ENCODE measurements around the gene KCNG4.
"Not testable (repeated sequence)": the region's sequence is repeated elsewhere in the genome, so short reads cannot be mapped to it uniquely, and the experiment has no call there.

Gene KCNG4

GRCh38 chr16:84204551-84204950 lies 35.3 kb downstream of the KCNG4 start:
- DNase-seq = not testable (repeated sequence)

- DNase-seq = peak; percentile 92
Measured at GRCh38 chr16:84199861-84200260, 40.0 kb downstream of the KCNG4 start.

GRCh38 chr16:84199097-84199496 lies 40.7 kb downstream of the KCNG4 start:
- no peak for DNase-seq

GRCh38 chr16:84198401-84198800 lies 41.4 kb downstream of the KCNG4 start:
- no peak for DNase-seq

GRCh38 chr16:84197466-84198128 lies 42.2 kb downstream of the KCNG4 start:
- DNase-seq = no peak

DNA sequence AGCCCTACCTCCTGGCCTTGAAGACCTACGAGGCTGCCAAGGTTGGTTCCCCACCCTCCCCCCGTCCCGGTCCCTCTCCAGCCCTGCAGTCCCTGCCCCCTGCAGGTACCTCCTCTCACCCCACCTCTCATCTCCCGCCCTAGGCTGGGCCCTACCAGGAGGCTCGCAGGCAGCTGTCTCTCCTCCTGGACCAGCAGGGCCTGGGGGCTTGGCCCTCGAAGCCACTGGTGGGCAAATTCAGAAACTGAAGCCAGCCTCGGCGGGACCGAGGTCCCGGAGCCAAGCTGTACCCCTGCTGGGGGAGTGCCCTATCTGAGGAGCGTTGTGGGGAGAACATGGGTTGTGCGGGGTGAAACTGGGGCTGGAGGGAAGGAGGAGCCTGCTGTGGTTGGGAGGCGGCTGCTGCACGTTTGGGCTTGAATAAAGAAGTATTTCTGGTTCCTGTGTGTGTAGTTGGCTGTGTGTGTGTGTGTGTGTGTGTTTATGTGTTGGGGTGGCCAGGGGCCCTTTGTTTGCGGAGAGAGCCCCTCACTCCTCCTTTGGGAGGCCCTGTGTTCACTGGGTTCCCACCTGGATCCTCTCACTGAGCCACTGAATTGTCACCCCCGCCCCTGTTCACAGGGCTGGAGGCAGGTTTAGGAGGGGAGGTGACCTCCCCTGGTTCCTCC lies 43.0 kb downstream of the KCNG4 start:
- no peak for DNase-seq

DNA sequence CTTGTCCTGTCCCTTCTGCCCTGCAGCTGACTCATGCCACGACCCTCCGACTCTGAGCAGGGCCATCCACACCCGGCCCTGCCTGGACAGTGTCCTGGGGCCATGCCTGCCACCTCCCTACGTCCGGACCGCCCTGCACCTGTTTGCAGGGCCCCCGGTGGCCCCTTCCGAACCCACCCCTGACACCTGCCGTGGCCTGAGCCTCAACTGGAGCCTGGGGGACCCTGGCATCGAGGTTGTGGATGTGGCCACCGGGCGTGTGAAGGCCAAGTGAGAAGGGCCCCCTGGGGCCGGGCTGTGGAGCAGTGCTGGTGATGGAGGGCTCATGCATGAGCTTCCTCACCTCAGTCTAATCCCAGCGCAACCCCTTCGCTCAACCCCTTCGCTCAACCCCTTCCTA lies 43.7 kb downstream of the KCNG4 start:
- no peak for DNase-seq

DNA sequence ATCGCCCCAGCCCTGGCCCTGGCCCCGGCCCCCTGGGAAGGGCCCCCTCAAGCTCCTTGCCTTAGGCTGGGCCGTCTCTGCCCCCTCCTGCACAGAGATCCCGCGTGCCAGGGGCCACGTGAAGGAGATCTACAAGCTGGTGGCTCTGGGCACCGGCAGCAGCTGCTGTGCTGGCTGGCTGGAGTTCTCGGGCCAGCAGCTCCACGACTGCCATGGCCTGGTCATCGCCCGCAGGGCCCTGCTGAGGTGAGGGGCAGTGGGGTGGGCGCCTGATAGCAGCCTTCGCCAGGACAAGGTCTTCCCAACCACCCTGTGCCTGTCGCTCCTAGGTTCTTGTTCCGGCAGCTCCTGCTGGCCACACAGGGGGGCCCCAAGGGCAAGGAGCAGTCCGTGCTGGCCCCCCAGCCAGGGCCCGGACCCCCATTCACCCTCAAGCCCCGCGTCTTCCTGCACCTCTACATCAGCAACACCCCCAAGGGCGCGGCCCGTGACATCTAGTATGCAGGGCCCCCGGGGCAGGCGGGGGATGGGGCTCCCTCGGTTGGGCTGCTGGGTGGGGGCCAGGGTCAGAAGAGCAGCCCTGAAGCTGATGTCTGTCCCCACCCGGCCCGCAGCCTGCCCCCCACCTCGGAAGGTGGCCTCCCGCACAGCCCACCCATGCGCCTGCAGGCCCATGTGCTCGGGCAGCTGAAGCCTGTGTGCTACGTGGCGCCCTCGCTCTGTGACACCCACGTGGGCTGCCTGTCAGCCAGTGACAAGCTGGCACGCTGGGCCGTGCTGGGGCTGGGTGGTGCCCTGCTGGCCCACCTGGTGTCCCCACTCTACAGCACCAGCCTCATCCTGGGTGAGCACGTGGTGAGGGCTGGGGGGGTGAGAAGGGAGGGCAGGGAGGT lies 44.4 kb downstream of the KCNG4 start:
- no peak for DNase-seq

- no peak for DNase-seq
Measured at GRCh38 chr16:84194470-84195200, 45.2 kb downstream of the KCNG4 start.

DNA sequence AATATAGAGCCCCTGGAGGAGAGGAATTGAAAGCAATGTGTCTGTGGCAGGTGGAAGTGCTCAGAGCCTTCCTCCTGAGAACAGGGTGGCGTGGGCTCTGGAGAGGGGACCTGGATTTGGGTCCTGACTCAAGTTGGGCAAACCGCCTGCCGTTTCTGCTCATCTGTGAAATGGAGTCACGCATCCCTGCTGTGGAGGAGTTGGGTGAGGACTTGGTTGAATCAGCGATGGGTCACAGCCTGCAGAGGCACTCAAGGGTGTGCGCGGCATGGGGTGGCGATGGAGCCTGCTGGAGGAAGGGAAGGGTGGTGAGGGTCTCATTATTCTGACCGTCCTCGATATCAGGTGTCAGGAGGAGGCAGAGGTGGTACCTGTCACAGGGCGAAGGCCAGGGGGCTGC lies 45.8 kb downstream of the KCNG4 start:
- no peak for DNase-seq

DNA sequence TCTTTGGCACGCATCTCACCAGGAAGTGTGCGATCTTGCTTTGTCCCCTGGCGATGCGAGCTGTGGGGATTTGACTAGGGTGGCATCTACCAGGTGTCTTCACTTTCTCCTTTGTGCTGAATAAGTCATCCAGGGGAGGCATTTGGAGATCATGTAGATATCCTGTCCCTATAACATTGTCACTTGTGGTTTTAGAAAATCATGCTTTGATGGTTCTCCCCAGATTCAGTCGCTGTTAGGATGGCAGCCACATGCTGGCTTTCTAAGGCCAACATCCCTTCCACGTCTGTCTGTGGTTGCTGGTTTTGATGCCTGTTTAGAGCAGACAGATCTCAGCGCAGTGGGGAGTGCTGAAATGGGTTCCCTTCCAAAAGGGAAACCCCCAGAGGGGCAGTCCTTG lies 46.3 kb downstream of the KCNG4 start:
- DNase-seq = no peak

- no peak for DNase-seq
Measured at GRCh38 chr16:84191466-84191865, 48.3 kb downstream of the KCNG4 start.

- DNase-seq = no peak
Measured at GRCh38 chr16:84190731-84191388, 49.0 kb downstream of the KCNG4 start, which contains the start of gene ADAD2. Gene ADAD2, plus strand, starts transcription at chr16:84191157. Its CDS starts 74 bp downstream, at chr16:84191231.

DNA sequence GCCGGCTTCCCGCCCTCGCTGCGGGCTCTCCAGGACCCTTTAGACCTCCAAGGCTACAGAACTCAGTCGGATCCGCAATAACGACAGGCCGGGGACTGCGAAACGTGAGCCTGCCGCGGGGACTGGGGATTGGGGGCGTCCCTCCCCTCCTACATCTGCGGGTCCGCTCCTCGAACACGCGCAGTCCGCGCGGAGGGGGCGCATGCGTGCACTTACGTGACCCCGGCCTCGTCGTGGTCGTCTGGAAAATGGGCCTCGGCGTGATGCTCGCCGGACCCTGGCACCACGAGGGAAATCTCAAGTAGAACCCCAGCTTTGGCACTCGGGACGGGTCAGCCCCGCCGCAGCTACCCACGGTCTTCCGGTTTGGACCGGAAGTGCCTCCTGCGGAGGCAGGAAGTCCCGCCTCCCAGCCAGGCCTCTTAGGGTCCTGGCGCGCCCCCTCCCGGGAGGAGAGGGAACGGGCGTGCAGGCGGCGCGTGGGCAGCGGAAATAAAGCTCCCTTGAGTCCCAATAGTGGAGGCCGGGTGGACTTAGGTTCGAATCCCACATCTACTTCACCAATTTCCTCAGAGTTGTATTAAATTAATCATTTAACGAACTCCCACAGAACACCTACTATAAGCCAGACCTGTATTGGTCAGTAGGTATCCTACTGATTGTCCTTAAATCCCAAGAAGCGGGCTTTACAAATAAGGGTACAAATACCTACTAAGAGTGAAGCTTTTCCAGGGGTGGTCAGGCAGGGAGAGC lies 53.0 kb downstream of the KCNG4 start, which contains the start of gene TAF1C:
Gene TAF1C (minus strand): TSS at position 373 of the 753 bp plus-strand sequence. CDS start 2,069 bp downstream, outside the sequence.
- DNase-seq = peak; percentile 99

DNA sequence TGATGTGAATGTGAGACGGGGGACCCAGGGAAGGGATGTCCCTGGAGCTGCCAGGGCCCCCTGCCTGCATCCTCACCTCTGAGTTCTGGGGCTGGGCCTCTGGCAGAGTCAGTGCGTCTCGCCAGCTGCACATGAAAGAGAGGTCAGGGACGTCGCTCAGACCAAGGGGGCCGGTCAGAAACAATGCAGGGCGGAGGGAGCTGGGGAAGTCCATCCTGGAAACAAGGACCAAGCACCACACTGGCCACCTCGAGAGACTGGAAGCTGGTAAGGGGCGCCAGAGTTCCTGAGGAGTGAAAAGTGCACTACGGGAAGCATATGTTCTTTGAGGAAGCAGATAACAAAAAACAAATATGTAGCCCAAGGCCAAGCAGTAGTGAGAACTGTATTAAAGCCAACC lies 55.0 kb downstream of the KCNG4 start:
- no peak for DNase-seq

DNA sequence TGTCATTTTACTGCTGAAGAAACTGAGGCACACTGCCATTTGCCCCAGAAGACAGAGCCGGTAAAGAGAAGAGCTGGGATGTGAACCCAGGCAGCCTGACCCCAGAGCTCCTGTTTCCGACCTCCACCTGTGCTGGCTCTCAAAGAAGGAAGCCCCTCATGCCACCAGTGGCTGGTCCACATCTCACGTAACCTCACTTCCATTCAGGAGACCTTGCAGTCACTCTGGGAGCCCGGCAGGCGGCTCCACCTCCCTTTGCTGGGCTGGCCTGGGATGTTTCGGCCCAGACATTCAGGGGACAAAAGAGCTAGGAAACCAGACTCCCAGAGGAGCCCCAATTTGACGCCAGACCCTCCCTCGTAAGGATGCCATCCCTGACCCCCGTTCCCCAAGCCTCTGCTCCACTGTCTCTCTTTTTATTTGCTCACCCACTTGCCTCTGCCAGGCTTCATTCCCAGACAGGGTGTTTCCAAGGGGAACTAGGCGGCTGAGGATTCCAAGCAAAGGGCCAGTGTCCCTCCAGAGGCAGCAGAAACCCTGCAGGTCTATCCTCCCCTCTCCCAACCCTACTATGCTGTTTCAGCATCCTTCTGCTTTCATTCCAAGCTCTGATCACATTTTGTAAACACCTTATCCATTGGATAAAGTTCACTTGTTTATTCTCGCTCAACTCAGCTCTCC lies 55.8 kb downstream of the KCNG4 start:
- DNase-seq = no peak

DNA sequence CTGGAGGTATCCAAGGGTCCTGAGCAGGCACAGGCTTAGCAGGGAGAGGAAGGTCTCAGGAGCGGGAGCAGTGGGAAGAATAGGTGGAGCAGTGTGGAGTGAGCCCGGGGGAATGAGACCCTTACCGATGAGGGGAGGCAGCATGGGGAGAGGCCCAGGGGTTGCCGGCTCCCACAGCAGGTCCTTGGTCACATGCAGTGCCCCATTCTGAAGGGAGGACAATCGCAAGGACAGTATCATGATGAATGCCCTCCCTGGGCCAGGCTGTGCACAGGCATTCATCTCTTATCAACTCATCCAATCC lies 56.3 kb downstream of the KCNG4 start:
- no peak for DNase-seq

- no peak for DNase-seq
Measured at GRCh38 chr16:84182680-84183571, 56.9 kb downstream of the KCNG4 start.

DNA sequence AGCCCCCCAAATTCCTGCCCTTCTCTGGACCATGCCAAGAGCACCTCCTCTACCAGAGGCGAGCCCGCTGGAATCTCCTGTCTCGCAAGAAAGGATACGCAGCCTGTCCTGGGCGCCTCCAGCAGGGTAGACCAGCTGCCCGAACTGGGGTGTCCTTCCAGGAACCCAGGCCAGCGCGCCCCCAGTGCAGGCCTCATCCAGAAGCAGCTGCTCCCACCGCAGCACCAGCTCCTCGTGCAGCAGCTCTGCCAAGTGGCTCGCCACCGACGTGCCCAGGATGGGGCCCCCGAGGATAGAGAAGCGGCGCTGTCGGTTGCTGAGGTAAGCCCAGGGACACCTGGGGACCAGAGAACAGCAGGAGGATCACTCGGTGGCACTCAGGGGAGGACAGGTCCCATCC lies 57.7 kb downstream of the KCNG4 start:
- DNase-seq = no peak

Data from suppressor macrophage treated with lipopolysaccharide for 4 hours (primary cell).